SIG-M5 treated with dmso at 0.1 percent for 504 hours (cell line): ENCODE data around the gene S100A13.
"Not testable (repeated sequence)": the region's sequence is repeated elsewhere in the genome, so short reads cannot be mapped to it uniquely, and the experiment has no call there.

Experiments used
- DNase-seq: peaks from one replicate; lab custom pipeline; 2025; ENCODE audit not compliant: unreplicated experiment; lab: John Stamatoyannopoulos, UW

Gene S100A13

DNA sequence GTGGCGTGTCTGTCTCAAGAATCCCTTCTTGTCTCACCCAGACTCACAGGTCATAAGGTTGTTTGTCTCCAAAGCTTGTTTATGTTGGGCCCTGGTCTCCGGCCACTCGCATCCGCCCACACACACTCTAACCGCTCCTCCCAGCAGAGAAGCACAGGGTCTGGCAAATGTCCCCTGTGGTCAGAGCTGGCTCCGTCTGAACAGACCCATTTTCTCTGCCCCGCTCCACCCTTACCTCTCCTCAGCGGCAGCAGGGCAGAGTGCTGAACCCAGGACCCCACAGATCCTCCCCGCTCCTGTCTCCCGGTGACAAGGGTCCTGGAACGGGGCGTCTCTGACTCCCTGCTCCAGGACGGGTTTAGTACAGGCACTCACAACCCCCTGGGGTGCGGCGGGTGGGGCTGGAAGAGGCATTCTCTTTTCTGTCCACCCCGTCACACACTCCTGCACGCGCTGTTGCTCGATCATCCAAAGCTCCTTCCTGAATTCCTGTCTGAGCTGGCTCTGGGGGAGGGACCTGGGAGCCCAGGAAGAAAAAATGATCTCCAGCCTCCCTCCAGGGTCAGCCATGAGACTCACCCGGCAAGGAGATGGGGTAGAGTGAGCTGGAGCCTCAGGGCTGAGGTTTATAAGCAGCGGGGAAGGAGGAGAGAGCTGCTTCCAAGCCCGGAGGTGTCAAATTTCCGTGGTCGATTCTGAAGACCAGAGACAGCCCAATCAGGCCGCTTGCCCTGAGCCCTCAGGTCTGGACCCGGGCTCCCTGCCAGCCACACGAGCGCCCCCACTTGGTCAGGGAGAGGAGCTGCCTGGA, at the start of gene S100A13:
TSS of gene S100A13 (minus strand) at position 602 of the 811 bp plus-strand sequence. CDS start 1,033 bp downstream, outside the sequence.
- DNase-seq: peak; percentile 51

DNA sequence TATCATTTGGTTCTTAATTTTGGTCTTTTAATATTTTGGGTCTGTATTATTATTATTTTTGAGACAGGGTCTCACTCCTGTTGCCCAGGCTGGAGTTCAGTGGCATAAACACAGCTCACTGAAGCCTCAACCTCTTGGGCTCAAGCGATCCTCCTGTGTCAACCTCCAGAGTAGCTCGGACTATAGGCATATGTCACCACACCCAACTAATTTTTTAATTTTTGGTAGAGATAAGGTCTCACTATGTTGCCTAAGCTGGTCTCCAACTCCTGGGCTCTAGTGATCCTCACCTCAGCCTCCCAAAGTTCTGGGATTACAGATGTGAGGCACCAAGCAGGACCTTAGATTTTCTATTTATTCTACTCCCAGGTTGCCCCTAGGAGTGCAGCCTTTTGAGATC, 46.2 kb upstream of the S100A13 start:
- DNase-seq: no peak

DNA sequence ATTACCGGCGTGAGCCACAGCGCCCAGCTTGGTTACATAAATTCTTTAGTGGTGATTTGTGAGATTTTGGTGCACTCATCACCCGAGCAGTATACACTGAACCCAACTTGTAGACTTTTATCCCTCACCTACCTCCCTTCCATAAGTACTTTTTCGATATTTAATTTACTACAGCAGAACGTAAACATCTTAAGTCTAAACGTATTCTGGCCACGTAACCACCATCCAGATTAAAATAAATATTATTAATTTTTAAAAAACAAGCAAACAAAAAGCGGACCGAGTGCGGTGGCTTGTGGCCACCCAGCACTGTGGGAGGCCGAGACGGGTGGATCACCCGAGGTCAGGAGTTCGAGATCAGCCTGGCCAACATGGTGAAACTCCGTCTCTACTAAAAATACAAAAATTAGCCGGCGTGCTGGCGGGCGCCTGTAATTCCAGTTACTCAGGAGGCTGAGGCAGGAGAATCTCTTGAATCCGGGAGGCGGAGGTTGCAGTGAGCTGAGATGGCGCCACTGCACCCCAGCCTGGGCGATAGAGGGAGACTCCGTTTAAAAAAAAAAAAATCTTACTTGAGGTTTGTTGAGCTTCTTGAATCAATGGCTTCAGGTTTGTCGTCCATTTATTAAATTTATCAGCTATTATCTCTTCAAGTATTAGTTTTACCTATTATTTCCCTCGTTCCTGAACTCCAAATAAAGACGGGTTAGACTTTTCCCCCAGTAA, 44.5 kb upstream of the S100A13 start:
- peak; percentile 78 for DNase-seq

DNA sequence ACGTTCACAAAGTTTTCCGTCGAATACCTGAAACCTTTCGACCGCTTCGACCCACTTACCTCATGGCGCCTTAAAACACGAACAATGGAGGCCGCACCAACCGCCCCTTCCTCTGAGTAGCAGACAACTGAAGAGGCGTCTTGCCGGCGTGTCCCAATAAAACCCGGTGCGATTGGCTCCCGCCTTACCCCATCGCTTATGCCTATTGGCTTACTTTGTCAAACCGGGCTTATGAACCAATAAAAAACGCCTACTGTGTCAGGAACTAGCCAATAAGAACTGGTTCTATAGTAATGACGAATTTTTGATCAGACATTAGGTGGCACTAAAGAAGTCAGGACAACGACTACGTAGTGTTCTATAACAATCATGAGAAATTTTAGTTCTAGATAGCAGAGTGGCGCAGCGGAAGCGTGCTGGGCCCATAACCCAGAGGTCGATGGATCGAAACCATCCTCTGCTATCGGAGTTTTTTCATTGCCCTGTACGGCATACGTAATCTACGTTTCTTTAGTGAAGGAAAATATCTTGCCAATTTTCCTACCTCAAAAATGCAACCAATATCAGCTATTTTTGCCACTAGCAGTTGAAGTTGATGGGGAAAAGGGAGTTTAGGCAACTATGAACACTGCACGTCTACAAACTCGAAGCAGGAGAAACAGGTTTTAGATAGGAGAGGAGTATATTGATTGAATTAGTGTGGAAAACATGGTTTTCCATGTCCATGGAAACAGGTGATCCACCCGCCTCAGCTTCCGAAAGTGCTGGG, 43.7 kb upstream of the S100A13 start, which contains the start of gene ILF2:
TSS of gene ILF2 (minus strand) at position 135 of the 769 bp plus-strand sequence. CDS start at position 64, 71 bp downstream.
- peak; percentile 100 for DNase-seq

DNA sequence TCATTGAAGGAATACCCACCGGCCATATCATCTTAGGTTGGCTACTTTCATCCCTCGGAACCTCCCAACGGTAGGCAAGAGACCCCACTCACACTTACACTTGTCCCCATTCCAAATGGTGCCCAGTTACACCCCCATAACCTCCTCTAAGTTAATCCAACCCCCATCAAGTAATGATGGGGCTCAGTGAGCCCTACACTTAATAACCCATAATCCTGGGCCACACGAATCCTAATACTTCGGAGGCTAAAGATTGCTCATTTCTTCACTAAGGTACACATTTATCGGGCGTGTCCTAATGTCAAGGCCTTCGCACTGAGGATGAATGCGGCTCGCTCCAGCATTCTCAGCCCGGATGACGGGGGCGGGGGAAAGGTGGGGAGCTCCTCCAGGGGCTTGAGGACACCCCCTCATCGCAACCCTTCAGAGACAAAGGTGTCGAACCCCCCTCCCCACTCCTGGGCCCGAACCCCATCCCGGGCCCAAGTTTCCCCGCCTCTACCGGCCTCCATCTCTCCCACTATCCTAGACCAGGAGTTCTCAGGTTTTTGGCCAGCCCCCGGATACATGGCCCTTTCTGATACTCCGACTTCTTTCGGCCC, 43.1 kb upstream of the S100A13 start:
- DNase-seq: no peak

DNA sequence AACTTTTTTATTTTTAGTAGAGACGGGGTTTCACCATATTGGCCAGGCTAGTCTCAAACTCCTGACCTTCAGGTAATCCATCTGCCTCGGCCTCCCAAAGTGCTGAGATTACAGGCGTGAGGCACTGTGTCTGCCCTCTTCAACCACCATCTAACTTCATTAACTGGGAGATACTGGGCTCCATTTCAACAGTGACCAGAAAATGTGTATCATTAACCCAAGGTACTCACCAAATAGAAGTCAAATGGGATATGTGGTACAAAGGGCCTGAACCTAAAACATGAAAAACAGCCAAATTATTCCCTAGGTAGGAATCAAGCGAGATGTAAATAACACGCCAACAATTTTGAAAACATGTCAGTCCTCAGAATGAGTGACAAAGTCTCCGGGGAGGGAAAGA, 42.3 kb upstream of the S100A13 start:
- no peak for DNase-seq

DNA sequence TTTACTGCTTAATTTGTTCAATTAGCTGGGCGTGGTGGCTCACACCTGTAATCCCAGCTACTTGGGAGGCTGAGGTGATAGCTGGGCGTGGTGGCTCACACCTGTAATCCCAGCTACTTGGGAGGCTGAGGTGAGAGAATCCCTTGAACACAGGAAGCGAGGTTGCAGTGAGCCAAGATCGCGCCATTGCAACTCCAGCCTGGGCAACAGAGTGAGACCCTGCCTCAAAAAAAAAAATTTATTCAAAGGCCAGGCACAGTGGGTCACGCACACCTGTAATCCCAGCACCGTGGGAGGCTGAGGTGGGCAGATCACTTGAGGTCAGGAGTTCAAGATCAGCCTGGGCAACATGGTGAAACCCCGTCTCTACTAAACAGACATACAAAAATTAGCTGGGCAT, 41.4 kb upstream of the S100A13 start:
- not testable (repeated sequence) for DNase-seq

DNA sequence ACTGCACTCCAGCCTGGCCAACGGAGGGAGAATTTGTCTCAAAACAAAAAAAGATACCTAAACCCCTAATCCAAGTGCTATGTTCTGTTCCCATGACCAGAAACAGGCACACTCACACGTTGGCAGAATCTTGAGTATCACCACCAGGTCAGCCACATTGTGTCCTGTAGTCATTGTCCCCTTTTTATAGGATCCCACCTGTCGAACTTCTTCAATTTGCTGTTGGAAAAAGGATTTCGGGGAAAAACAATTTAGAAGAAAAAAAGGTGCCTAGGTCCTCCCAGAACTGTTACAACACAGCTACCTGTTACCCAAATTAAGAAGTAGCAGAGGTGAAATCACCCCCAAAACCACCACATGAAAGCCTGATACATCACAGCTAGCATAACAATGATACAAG, 40.1 kb upstream of the S100A13 start:
- no peak for DNase-seq

DNA sequence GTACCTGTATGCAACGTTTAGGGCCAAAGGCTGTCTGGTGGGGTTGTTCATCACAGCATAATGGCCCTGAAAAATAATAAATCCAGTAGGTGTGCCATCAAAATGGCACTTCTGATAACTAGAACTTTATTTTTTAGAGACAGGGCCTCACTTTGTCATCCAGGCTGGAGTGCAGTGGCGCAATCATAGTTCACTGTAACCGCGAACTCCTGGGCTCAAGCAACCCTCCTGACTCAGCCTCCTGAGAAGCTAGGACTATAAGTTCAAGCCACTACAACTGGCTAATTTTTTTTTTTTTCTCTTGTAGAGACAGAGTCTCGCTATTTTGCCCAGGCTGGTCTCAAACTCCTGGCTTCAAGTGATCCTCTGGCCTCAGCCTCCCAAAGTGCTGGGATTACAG, 35.9 kb upstream of the S100A13 start:
- DNase-seq: peak; percentile 53

DNA sequence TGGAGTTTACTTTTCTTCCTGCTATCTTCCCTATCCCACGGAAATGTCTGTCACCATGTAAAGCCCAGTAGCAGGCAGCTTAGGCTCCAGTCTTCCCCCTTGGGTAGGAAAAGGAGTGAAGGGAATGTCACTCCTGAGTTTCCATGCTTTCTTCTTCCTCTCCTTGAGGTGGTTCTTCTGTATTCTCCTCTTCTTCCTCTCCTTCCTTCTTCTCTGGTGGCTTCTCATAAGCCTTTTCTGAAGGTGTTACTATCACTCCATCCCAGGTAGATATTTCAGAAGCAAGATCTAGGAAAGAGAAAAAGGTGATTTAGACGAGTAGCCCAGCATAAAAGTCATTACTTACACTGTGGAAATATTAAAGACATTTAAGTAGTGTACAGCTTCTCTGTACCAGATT, 35.0 kb upstream of the S100A13 start:
- DNase-seq: no peak

DNA sequence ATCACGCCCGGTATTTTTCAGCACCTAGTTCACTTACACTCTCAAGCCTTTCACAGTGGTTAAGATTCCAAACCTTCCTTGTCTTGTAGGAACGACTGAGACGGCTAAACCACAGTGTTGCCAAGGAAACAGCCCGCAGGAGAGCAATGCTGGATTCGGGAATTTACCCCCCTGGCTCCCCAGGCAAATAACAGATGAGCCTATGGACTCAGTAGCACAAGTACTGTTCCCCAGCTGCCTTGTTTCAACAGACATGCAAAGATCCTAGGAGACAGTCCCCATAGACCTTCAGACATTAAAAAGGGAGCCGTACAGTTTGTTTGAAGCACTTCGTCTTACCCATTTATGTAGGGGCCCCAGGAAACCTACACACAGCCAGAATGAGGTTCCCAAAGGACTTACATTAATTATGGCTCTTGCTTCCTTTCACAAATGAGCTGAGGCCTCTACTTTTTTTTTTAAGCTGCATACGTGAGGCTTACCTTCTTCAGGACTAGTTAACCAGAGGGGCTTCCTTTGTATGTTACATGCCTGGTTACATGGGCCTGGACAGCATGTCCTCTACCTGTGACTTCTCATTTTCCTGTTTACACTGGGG, 33.9 kb upstream of the S100A13 start:
- DNase-seq: no peak

DNA sequence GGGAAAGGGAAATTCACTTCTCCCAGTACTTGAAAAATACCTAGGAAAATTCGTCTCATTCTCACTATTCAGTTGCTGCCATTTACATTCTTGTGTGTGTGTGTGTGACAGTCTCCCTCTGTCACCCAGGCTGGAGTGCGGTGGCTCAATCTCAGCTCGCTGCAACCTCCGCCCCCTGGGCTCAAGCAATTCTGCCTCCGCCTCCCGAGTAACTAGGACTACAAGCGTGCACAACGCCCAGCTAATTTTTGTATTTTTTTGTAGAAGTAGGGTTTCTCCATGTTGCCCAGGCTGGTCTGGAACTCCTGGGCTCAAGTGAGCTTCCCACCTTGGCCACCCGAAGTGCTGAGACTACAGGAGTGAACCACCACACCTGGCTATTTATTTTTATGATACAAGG, 32.4 kb upstream of the S100A13 start:
- DNase-seq: no peak

DNA sequence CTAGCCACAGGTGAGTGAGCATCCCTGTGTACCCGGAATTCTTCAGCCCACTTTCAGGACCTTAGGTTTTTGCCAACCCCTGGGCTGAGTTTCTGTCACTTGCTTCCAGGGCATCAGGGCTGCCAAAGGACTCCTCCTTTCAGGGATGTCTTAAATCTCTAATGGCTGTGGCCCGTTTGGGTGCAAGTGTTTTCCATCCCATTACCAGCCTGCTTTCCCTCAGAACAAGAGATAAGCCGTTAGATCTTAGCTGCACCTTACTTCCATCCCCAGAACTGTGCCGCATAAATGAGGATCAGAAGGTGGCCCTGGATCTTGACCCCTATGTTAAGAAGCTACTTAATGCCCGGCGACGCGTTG, 31.9 kb upstream of the S100A13 start:
- DNase-seq: no peak

DNA sequence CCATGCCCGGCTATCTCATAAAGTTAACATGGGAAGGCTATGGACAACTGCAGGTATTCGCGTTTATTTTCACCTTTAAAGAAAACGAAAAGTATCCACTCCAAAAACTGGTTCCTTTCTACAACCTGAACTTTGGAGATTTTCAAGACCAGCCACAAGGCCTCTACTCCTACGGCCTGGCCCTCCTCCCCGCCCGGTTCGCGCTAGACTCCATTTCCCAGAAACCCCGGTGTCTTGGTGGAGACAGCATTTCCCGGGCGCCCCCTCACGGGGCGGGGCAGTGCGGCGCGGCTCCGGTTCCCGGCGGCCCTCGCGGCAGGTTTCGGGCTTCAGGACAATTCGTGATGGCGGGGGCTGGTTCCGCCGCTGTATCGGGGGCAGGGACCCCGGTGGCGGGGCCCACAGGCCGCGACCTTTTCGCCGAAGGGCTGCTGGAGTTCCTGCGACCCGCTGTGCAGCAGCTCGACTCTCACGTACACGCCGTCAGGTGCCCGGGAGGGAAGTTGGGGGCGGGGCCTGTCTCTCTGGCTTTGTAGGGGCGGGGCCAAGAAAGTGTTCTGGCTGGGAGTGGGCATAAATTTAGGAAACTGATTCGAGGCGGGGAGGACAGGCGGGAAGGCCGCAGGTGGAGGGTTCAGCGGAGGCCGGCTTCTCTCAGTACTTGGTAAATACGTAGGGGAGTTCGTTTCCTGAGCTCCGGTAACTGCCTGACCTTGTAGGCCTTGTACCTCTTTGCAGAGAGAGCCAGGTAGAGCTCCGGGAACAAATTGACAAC, 31.3 kb upstream of the S100A13 start, which contains the start of gene SNAPIN:
TSS of gene SNAPIN (plus strand) at position 304 of the 775 bp plus-strand sequence. CDS start at position 345, 41 bp downstream.
- peak; percentile 93 for DNase-seq

DNA sequence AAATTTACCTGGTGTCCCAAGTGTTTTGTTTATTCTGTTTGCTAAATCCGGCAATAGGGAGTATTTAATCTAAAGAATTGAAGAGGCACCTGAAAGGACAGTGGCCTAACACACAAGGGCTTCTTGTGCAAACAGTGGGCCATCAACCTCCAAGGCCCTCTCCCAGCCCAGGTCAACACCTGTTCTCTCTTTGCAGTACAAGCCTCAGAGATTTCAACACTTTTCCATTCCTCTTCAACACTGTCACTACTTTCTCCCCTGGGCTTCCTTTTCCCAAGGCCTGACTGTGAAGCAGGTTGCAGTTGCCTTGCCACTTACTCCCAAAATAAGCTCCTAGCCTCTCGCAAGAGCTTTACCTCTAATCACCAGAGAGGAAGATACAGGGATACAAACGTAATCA, 28.0 kb upstream of the S100A13 start:
- no peak for DNase-seq

DNA sequence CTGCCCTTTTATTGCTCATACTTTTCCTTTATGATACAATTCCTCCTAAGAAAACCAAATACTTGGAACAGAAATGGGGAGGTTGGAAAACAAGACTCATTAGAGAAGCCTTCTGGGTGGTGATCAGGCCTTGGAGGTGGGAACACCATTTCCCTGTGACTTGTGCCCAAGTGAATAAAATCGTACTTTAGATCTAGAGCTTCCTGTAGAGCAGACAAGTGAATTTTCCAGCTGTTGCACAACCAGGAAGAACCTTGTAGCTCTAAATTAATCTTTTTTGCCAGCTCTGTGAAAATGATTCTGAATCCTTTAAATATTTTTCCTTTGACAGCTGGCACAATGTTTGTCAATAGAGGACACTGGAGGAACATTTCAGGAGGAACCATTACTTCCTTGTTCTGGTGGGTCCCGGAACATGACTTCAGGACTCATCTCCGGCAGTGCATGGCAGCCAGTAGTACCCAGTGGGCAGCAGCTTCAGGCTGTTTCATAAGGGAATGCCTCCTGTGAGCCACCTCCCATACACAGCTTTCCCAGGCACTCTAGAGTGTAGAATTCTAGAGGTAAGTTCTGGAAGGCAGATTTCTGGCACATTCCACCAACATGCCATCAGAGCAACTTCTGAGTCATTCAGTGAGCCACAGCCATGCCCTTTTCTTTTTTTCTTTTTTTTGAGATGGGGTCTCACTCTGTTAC, 25.6 kb upstream of the S100A13 start:
- no peak for DNase-seq

DNA sequence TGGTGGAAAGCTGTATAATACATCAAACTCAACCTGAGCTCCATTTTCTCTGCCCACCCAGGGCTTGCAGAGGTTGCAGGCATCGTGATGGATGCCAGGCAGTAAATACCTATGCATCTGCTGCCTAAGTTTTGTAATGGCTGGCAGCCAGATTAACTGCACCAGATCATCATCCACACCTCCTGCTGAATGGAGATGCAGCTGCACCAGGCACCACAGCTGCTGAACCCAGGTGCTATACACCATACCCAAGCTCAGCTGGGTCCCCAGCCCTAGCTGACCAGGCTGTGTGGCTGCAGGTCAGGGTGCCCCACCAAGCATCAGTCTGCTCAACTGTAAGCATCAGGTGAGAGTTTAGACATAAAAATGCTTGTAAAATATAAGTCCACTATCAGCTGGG, 24.5 kb upstream of the S100A13 start:
- DNase-seq: no peak

DNA sequence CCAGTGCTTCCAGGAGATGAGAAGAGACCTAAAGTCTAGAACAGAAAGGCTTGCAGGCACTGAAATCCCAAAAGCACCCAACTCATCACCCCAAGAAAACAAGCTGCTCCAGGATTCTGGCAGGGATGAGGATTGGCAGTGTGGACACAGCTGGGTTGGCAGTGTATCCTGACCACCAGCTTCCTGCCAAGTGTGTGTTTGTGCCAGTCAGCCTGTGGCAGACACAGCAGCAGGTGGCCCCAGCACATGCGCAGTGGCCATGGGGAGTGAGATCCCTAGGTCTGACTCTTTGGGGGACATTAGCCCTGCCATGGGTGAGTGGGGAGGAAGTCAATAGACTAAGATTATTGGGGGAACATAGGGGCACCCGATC, 22.5 kb upstream of the S100A13 start:
- no peak for DNase-seq

DNA sequence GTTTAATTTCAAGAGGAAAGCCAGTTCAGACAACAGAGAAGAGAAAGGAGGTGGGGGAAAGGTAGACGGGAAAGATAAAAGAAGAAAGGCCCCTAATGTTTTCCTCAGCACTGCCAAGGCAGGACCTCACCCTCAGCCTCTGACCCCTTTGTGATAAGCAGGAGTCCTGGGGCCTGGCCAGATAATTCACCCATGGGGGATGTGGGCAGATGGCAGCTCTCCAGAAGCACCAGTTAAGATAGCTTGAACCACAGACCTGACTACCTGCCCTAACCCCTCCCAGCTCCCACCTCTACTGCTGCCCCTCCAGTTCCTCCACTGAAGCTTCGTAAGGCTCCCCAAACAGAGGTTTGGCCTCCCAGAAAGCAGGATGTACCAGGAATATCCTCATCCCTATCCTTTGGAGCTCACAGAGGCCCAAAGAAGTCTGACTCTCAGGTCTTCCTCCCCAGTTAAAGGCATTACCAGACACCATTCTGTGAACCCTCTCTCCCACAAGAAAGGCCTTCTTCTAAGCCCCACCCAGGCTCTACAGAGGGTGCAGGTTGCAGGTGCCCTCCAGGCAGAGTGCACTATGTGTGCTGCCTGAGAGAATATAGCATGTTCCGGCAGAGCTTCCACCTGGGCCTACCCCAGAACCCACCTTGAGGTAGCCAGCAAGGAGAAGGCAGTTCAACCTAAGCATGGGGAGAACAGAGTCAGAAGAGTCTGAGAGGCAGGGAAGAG, 22.0 kb upstream of the S100A13 start:
- no peak for DNase-seq
